Right lobe of liver (tissue), 6 donors: ENCODE data around the gene ARFGEF3. TPM values are rescaled to one million over a fixed set of nuclear protein-coding genes. Genes with fewer than 3 reads are reported as not detected.

Experiments
- ATAC-seq, 4 donors: fragments of 200-7000 bp; cut with Tn5 transposase; one replicate each; pipeline ENCODE4 v1.9.1; 2020; ENCODE audit warnings: mild to moderate bottlenecking in 4 of 4, moderate library complexity in 4 of 4
- DNase-seq, 3 donors: peaks; one replicate each; pipeline ENCODE4 v3.0.0-alpha.2; 2020
- H3K27ac ChIP-seq, 3 donors: fragments of 200-600 bp; one replicate each; pipeline ENCODE4 v1.8.0; 2022
- H3K27me3 ChIP-seq, 2 donors: fragments of 200-600 bp; one replicate each; pipeline ENCODE4 v1.8.0; 2022
- H3K36me3 ChIP-seq, 4 donors: fragments of 200-600 bp; sonication (generic) in 1 of 4; one replicate each; pipeline versions ENCODE4 v1.5.1 to v1.8.0; 2017 to 2022; ENCODE audit warnings: control low read depth in 1 of 4
- H3K4me1 ChIP-seq, 4 donors: fragments of 200-600 bp; sonication (generic) in 1 of 4; one replicate each; pipeline versions ENCODE4 v1.5.1 to v1.8.0; 2017 to 2022; ENCODE audit warnings: control low read depth in 1 of 4
- H3K4me3 ChIP-seq, 3 donors: fragments of 200-600 bp; one replicate each; pipeline ENCODE4 v1.8.0; 2022
- H3K9me3 ChIP-seq, 4 donors: fragments of 200-600 bp; sonication (generic) in 1 of 4; one replicate each; pipeline versions ENCODE4 v1.5.1 to v1.8.0; 2017 to 2022; ENCODE audit warnings: control low read depth in 1 of 4
- POLR2A ChIP-seq: fragments of 450-650 bp; IDR thresholded peaks from one replicate; pipeline ENCODE4 v1.6.1; 2017; ENCODE audit warnings: antibody characterized with exemption, mild to moderate bottlenecking
- WGBS: methylation state at CpG from one replicate; pipeline ENCODE4 v1.1.6; 2018; ENCODE audit warnings: low coverage, low lambda C conversion rate; ENCODE audit not compliant: insufficient coverage; ENCODE audit errors: missing lambda C conversion rate; 5-methylcytosine and 5-hydroxymethylcytosine counted together
- intact Hi-C, 2 donors: fragments of 100-400 bp; cut with DNase I; formaldehyde crosslinking; loops; one replicate each; pipeline versions ENCODE4 v1.11.2 to v1.14.1; 2022
- total RNA-seq, 6 experiments: library from RNA; depleted of rRNA in 2 of 6; stranded (reverse); fragments of >200 nt in 2 of 6; fragmentation: NEBNext Ultra II Directional in 3 of 6; extraction: Animal tissue kit (Norgen Biotek cat#: 25700) in 3 of 6; gene quantifications; one replicate each; pipeline versions ENCODE4 v1.1.0 to v1.2.4, GENCODE V29; 2016 to 2023
- TF ChIP-seq, protein P1 (sequence below), 4 donors: fragments of 200-600 bp in 3 of 4; fragments of 450-650 bp in 1 of 4; IDR thresholded peaks; one replicate each; pipeline versions ENCODE4 v1.5.1 to v1.8.0; 2016 to 2022; ENCODE audit warnings: antibody characterized with exemption in 4 of 4, mild to moderate bottlenecking in 2 of 4
- donor health status: DM: no; HTN: yes; CAD: no.
- donor health status: DM: no; HTN: no; CAD: no.
- donor health status: DM: no; HTN: no; CAD: no.
- donor health status: DM: no; HTN: yes; CAD: no.
- donor health status: DM: no; HTN: yes; CAD: no.

ARFGEF3 gene
- total RNA-seq, 6 experiments from 2014 or later, result 0.07 to 2.0 (median 0.24) TPM

DNA sequence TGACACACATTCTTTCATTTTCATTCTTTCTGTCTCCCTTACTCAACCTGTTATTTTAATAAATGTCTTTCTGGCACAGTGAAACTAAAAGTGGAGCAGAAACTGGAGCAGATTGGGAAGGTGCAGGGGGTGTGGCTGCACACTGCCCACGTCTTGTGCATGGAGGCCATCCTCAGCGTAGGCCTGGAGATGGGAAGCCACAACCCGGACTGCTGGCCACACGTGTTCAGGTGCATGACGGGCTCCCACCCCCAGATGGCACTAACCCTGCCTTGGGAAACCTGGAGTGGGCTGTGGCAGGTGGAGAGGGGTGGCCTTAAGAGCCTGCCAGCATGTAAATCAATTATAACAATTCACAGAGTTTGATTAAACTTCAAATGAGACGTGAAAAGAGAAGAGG is 128.0 kb downstream of the ARFGEF3 start:
- peaks cover 0 to 13% (median 0%) of the 10 kb centered on the region in 4 donors for H3K4me1 ChIP-seq
- no peaks in the 10 kb centered on the region for H3K36me3 ChIP-seq
- TF ChIP-seq, protein P1, sequence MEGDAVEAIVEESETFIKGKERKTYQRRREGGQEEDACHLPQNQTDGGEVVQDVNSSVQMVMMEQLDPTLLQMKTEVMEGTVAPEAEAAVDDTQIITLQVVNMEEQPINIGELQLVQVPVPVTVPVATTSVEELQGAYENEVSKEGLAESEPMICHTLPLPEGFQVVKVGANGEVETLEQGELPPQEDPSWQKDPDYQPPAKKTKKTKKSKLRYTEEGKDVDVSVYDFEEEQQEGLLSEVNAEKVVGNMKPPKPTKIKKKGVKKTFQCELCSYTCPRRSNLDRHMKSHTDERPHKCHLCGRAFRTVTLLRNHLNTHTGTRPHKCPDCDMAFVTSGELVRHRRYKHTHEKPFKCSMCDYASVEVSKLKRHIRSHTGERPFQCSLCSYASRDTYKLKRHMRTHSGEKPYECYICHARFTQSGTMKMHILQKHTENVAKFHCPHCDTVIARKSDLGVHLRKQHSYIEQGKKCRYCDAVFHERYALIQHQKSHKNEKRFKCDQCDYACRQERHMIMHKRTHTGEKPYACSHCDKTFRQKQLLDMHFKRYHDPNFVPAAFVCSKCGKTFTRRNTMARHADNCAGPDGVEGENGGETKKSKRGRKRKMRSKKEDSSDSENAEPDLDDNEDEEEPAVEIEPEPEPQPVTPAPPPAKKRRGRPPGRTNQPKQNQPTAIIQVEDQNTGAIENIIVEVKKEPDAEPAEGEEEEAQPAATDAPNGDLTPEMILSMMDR (IDR thresholded peaks at IDR 0.05), result peak; percentile 36 to 62 (median 48)
- TF ChIP-seq POLR2A, result no peak
- no peaks in the 10 kb centered on the region for H3K27me3 ChIP-seq
- ATAC-seq (peak; percentile 85 to 95 (median 91)), DNase-seq (peak; percentile 62 to 74 (median 71))
- no peak overlapping the region for H3K4me3 ChIP-seq
- no peak overlapping the region for H3K27ac ChIP-seq
- 17% methylated on average over 6 of the region's 6 CpGs for WGBS
- intact Hi-C loops, result loop anchor here (5.0 to 10.0 kb wide), 3 partner anchors 115 to 175 kb away; partner anchors contain the start of gene HEBP2 (in 1 of the 2)
- no peaks in the 10 kb centered on the region for H3K9me3 ChIP-seq

DNA sequence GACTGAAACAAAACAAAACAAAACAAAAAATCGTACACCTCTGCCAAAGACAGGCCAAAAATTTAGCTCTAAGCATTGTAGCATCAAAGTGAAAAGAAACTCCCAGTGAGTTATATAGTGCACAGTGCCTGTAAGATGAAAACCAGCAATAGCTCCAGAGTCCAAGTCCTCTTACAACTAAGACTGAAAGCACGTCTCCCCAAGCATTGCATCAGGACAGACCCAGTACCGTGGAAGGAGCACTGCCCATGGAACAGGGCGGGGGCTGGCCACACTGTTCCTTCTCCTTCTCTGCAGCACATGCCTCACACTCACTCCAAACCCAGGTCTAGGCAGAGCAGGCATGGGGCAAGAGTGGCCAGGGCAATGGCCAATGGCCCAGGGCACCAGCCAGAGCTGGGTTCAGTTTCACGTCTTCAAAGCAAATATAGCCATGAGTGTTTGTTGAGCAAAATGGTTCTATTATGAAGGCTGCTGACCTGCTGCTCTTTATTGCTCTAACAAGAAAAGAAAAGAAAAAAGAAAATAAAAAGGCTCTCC is 128.8 kb downstream of the ARFGEF3 start:
- ATAC-seq, result peak; percentile 34 to 74 (median 46)
- intact Hi-C loops, result loop anchor here in 1 of 2 donors (10.0 kb wide), 1 partner anchor 114 kb away; the partner anchor contains the start of gene HEBP2
- TF ChIP-seq, protein P1 (IDR thresholded peaks at IDR 0.05), result no peak
- no peak for TF ChIP-seq POLR2A
- Histone ChIP-seq H3K4me3 (no peak overlapping the region), H3K36me3 (no peaks in the 10 kb centered on the region), H3K9me3 (no peaks in the 10 kb centered on the region), H3K27me3 (no peaks in the 10 kb centered on the region), H3K4me1 (peaks cover 0 to 13% (median 0%) of the 10 kb centered on the region in 4 donors), H3K27ac (no peak overlapping the region)
- DNase-seq, result peak in 1 of 3 donors; percentile 64
- WGBS, result 37% methylated on average over 5 of the region's 5 CpGs

DNA sequence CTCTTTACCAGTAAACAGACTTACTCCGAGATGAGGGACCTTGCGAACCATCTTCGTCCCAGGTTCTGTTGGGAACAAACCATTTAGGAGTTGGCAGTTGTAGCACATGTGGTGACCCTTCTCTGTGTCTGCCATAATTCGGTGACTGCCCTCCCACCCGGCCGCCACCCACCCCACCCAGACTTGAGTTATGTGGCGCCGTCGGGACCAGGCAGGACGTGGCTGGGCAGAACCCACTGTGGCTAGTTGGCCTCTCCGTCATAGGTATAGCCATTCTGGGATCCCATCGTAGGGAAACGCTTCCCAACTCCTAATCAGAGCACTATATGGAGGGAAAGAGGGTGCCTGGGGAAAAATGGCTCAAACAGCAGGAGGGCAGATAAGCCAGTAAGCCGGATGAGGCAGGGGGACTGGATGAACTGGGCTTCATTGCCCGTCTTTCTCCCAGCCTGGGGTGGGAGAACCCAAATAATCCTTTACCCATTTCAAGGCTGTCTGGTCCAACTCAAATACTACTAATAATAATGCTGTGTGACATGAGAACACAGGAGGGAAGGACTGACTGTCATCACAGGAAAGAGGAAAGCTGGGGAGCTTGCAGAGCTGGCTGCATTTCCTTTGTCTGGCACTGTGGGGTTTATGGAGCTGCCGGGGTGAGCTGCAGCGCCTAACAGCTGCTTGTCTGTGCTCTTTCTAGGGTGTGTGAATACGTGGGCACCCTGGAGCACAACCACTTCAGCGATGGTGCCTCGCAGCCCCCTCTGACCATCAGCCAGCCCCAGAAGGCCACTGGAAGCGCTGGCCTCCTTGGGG is 129.5 kb downstream of the ARFGEF3 start:
- ATAC-seq (no peak), DNase-seq (no peak)
- intact Hi-C loops, result loop anchor here in 1 of 2 donors (10.0 kb wide), 1 partner anchor 114 kb away; the partner anchor contains the start of gene HEBP2
- WGBS, result 88% methylated on average over 13 of the region's 21 CpGs
- Histone ChIP-seq H3K27ac (no peak overlapping the region), H3K4me3 (no peak overlapping the region), H3K27me3 (no peaks in the 10 kb centered on the region), H3K9me3 (no peaks in the 10 kb centered on the region), H3K4me1 (peaks cover 0 to 13% (median 0%) of the 10 kb centered on the region in 4 donors), H3K36me3 (no peaks in the 10 kb centered on the region)
- TF ChIP-seq, protein P1 (IDR thresholded peaks at IDR 0.05), result no peak
- no peak for TF ChIP-seq POLR2A

DNA sequence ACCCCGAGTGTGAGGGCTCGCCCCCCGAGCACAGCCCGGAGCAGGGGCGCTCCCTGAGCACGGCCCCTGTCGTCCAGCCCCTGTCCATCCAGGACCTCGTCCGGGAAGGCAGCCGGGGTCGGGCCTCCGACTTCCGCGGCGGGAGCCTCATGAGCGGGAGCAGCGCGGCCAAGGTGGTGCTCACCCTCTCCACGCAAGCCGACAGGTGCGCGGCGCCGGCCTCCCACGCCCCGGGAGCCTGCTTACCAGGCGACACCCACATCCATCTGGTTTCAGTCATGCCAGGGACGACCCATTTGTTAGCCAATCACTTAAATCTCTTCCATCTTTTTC is 130.1 kb downstream of the ARFGEF3 start:
- DNase-seq (no peak), ATAC-seq (no peak)
- TF ChIP-seq, protein P1 (IDR thresholded peaks at IDR 0.05), result no peak
- no peak for TF ChIP-seq POLR2A
- intact Hi-C loops, result loop anchor here in 1 of 2 donors (10.0 kb wide), 1 partner anchor 113 kb away; the partner anchor contains the start of gene HEBP2
- H3K4me3 ChIP-seq, result no peak overlapping the region
- no peaks in the 10 kb centered on the region for H3K36me3 ChIP-seq
- H3K4me1 ChIP-seq, result peaks cover 0 to 13% (median 0%) of the 10 kb centered on the region in 4 donors
- 95% methylated on average over 6 of the region's 28 CpGs for WGBS
- H3K27ac ChIP-seq, result no peak overlapping the region
- H3K27me3 ChIP-seq, result no peaks in the 10 kb centered on the region
- H3K9me3 ChIP-seq, result no peaks in the 10 kb centered on the region
